Measurements from ENCODE around the gene IL21R. TPM values are rescaled to one million over a fixed set of nuclear protein-coding genes. Genes with fewer than 3 reads are reported as not detected.

Gene IL21R
- total and polyA plus RNA-seq, 10 of the 15 experiments (the other 5 are each of a cell fraction or from before 2014, with no cell fraction given): 5.3 to 138 (median 82.5) TPM

DNA sequence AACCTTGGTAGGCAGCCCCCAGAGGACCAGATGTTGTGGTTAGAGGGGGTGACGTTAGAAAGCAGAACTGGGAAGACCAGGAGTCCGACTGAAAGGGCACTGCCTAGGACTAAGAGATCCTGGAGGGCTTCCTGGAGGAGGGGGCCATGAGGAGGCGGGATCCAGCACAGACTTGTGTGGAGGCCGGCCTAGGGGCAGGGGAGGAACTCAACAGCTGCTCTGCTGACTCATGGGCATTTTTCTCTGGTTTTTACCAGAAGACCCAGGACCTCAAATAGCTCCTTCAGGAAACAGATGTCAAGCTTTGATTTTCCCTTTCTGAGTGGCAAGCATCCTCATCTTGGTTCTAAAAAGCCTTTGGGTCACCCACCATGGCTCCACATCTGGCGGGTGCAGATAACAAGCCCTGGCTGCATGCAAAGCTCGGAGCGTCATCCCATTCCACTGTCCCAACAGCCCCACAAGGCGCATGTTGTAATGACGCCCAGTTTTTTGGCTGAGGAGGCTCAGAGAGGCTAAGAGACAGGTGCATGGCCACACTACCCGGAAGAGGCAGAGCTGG lies 29.0 kb downstream of the IL21R start (continued):
- TF ChIP-seq JUND (IDR thresholded peaks at IDR 0.05; ENCODE audit: low read depth, low read length) (no peak), MYC (IDR thresholded peaks at IDR 0.05; ENCODE audit: insufficient read depth, insufficient read length, insufficient replicate concordance, low read length, severe bottlenecking) (no peak), TAF1 (IDR thresholded peaks at IDR 0.05; ENCODE audit: borderline replicate concordance, low read depth, low read length) (no peak), PKNOX1 (IDR thresholded peaks at IDR 0.05) (no peak), EZH2 (IDR thresholded peaks at IDR 0.05; ENCODE audit: borderline replicate concordance, control insufficient read depth, low read depth, low read length) (no peak), BMI1 (IDR thresholded peaks at IDR 0.05; ENCODE audit: borderline replicate concordance) (no peak), BCLAF1 (IDR thresholded peaks at IDR 0.05) (no peak), YBX1 (IDR thresholded peaks at IDR 0.05) (no peak), ASH2L (IDR thresholded peaks at IDR 0.05; ENCODE audit: borderline replicate concordance, low read depth) (no peak), BRCA1 (IDR thresholded peaks at IDR 0.05; ENCODE audit: low read depth, low read length) (no peak), BACH1 (IDR thresholded peaks at IDR 0.05; ENCODE audit: borderline replicate concordance) (no peak), USF2 (IDR thresholded peaks at IDR 0.05; ENCODE audit: borderline replicate concordance, low read depth, low read length) (no peak), SIN3A (IDR thresholded peaks at IDR 0.05; ENCODE audit: low read depth, low read length) (no peak), NRF1 (conservative IDR thresholded peaks at IDR 0.05; ENCODE audit: low read depth, low read length) (no peak), ESRRA (IDR thresholded peaks at IDR 0.05; ENCODE audit: low read length) (no peak), FOXM1 (IDR thresholded peaks at IDR 0.05; ENCODE audit: low read depth, low read length) (peak; percentile 97), CHD2 (IDR thresholded peaks at IDR 0.05; ENCODE audit: borderline replicate concordance, low read depth, low read length) (no peak), SMC3 (IDR thresholded peaks at IDR 0.05; ENCODE audit: borderline replicate concordance, low read length) (no peak), CTCF (IDR thresholded peaks at IDR 0.05 in 2 of 3, conservative IDR thresholded peaks at IDR 0.05 in 1 of 3; ENCODE audit: control insufficient read depth in 2 of 3, extremely low read depth in 1 of 3, insufficient read depth in 1 of 3, low read depth in 3 of 3, low read length in 3 of 3) (no peak), CHD4 (IDR thresholded peaks at IDR 0.05) (no peak), IRF4 (IDR thresholded peaks at IDR 0.05; ENCODE audit: low read depth, low read length) (peak; percentile 72; the same call in 1 of the 2 replicates), IKZF2 (IDR thresholded peaks at IDR 0.05) (peak; percentile 39 to 43; a peak in 1 of 4 replicates), CEBPB (IDR thresholded peaks at IDR 0.05; ENCODE audit: borderline replicate concordance in 1 of 2, low read depth in 2 of 2, low read length in 2 of 2) (no peak), MXI1 (IDR thresholded peaks at IDR 0.05; ENCODE audit: low read depth, low read length) (no peak), RCOR1 (conservative IDR thresholded peaks at IDR 0.05; ENCODE audit: low read depth, low read length) (no peak), NBN (IDR thresholded peaks at IDR 0.05) (no peak)
